Astrocyte (in vitro differentiated cells and primary cell): ENCODE data around the gene IYD. TPM values are rescaled to one million over a fixed set of nuclear protein-coding genes. Genes with fewer than 3 reads are reported as not detected.
A peak's percentile ranks its signal among the peaks of the same experiment; 100 is the strongest.

Experiments used
- DNase-seq: peaks from one replicate; pipeline ENCODE4 v3.0.0-alpha.2; 2010; ENCODE audit warnings: low read depth
- FAIRE-seq: peaks from 2 replicates; lab custom pipeline; 2011; peaks lifted over from hg19 to GRCh38; lab: Jason Lieb, UNC
- H2AFZ ChIP-seq: 2 replicates; pipeline ENCODE4 v1.6.0; 2012; ENCODE audit warnings: low read depth, low read length, inconsistent platforms
- H3K27ac ChIP-seq: 2 replicates; pipeline ENCODE4 v1.5.1; 2011; ENCODE audit warnings: low read depth, low read length, inconsistent platforms
- H3K27me3 ChIP-seq: 2 replicates; pipeline ENCODE4 v1.6.0; 2011; ENCODE audit warnings: low read length, inconsistent platforms; ENCODE audit not compliant: insufficient read depth
- H3K36me3 ChIP-seq: 2 replicates; pipeline ENCODE4 v1.5.1; 2011; ENCODE audit warnings: low read length, inconsistent platforms; ENCODE audit not compliant: insufficient read depth
- H3K4me1 ChIP-seq: 2 replicates; pipeline ENCODE4 v1.5.1; 2011; ENCODE audit warnings: low read length, inconsistent platforms; ENCODE audit not compliant: insufficient read depth
- H3K4me2 ChIP-seq: 2 replicates; pipeline ENCODE4 v1.6.0; 2012; ENCODE audit warnings: low read length, inconsistent platforms
- H3K4me3 ChIP-seq: 2 replicates; pipeline ENCODE4 v1.5.1; 2011; ENCODE audit warnings: low read depth, mild to moderate bottlenecking, low read length, inconsistent platforms; ENCODE audit not compliant: insufficient read depth
- H3K79me2 ChIP-seq: 2 replicates; pipeline ENCODE4 v1.6.0; 2012; ENCODE audit warnings: mild to moderate bottlenecking, low read length, inconsistent platforms; ENCODE audit not compliant: insufficient read depth
- H3K9ac ChIP-seq: 2 replicates; pipeline ENCODE4 v1.6.0; 2012; ENCODE audit warnings: mild to moderate bottlenecking, low read length, inconsistent platforms
- H3K9me3 ChIP-seq: 2 replicates; pipeline ENCODE4 v1.5.1; 2012; ENCODE audit warnings: low read depth, mild to moderate bottlenecking, low read length, inconsistent platforms; ENCODE audit not compliant: insufficient read depth
- H4K20me1 ChIP-seq: 2 replicates; pipeline ENCODE4 v1.6.0; 2012; ENCODE audit warnings: low read length, inconsistent platforms; ENCODE audit not compliant: insufficient read depth
- H3K27ac Mint-ChIP-seq: one replicate; pipeline ENCODE4 v1.8.0; 2021; ENCODE audit warnings: mild to moderate bottlenecking, mixed read lengths; ENCODE audit not compliant: unreplicated experiment
- H3K27me3 Mint-ChIP-seq: one replicate; pipeline ENCODE4 v1.8.0; 2021; ENCODE audit warnings: low read depth, mixed read lengths; ENCODE audit not compliant: unreplicated experiment
- H3K36me3 Mint-ChIP-seq: one replicate; pipeline ENCODE4 v1.8.0; 2021; ENCODE audit warnings: low read depth, mixed read lengths; ENCODE audit not compliant: unreplicated experiment
- H3K4me1 Mint-ChIP-seq: one replicate; pipeline ENCODE4 v1.8.0; 2021; ENCODE audit warnings: low read depth, mixed read lengths; ENCODE audit not compliant: unreplicated experiment
- H3K4me3 Mint-ChIP-seq: one replicate; pipeline ENCODE4 v1.8.0; 2021; ENCODE audit warnings: mild to moderate bottlenecking, moderate library complexity, mixed read lengths; ENCODE audit not compliant: unreplicated experiment
- H3K9me3 Mint-ChIP-seq: one replicate; pipeline ENCODE4 v1.8.0; 2021; ENCODE audit warnings: mild to moderate bottlenecking, mixed read lengths; ENCODE audit not compliant: unreplicated experiment
- CTCF ChIP-seq: IDR thresholded peaks from 2 replicates; pipeline ENCODE4 v1.5.1; 2011; ENCODE audit warnings: low read depth, mild to moderate bottlenecking, inconsistent platforms, low read length, moderate library complexity; ENCODE audit not compliant: insufficient read depth
- EZH2 ChIP-seq: IDR thresholded peaks from 2 replicates; pipeline ENCODE4 v1.6.1; 2012; ENCODE audit warnings: mild to moderate bottlenecking, low read length, inconsistent platforms; ENCODE audit not compliant: insufficient read depth
- total RNA-seq: library from RNA; stranded (reverse); gene quantifications from 2 replicates; pipeline ENCODE4 v1.2.1, GENCODE V29; 2021

Gene IYD
- total RNA-seq, 1 donor from 2014 or later = not detected

GRCh38 chr6:150403458-150404246 lies 34.8 kb downstream of the IYD start:
- no peak overlapping the region for H3K27ac Mint-ChIP-seq

GRCh38 chr6:150406948-150407347 lies 38.1 kb downstream of the IYD start:
- FAIRE-seq = no peak
- no peak overlapping the region for H3K27ac Mint-ChIP-seq
- H3K4me3 ChIP-seq = no peak overlapping the region

More at GRCh38 chr6:150403458-150404246, 34.8 kb downstream of the IYD start:
- Mint-ChIP-seq H3K27me3 (peaks cover 14% of the 10 kb centered on the region), H3K36me3 (no peaks in the 10 kb centered on the region), H3K4me1 (no peaks in the 10 kb centered on the region), H3K9me3 (peaks cover 2% of the 10 kb centered on the region), H3K4me3 (no peak overlapping the region)
- Histone ChIP-seq H3K36me3 (no peaks in the 10 kb centered on the region), H2AFZ (peak overlapping the region; percentile 62), H3K4me1 (peaks cover 12% of the 10 kb centered on the region), H3K27me3 (no peaks in the 10 kb centered on the region), H3K4me2 (peak overlapping the region; percentile 50), H3K27ac (peak overlapping the region; percentile 75), H3K79me2 (no peaks in the 10 kb centered on the region), H3K4me3 (no peak overlapping the region), H3K9ac (peak overlapping the region; percentile 28), H3K9me3 (no peaks in the 10 kb centered on the region), H4K20me1 (no peaks in the 10 kb centered on the region)
- DNase-seq (peak; percentile 97), FAIRE-seq (no peak)
- no peak for TF ChIP-seq CTCF

More at GRCh38 chr6:150406948-150407347, 38.1 kb downstream of the IYD start:
- Histone ChIP-seq H4K20me1 (no peaks in the 10 kb centered on the region), H3K4me2 (no peak overlapping the region), H3K36me3 (no peaks in the 10 kb centered on the region), H3K27ac (no peak overlapping the region), H3K79me2 (no peaks in the 10 kb centered on the region), H3K9ac (no peak overlapping the region), H3K4me1 (peaks cover 35% of the 10 kb centered on the region), H3K27me3 (no peaks in the 10 kb centered on the region), H2AFZ (no peak overlapping the region), H3K9me3 (no peaks in the 10 kb centered on the region)
- TF ChIP-seq EZH2 (no peak), CTCF (no peak)
- H3K4me1 Mint-ChIP-seq = peaks cover 23% of the 10 kb centered on the region
- peaks cover 2% of the 10 kb centered on the region for H3K9me3 Mint-ChIP-seq
- no peak overlapping the region for H3K4me3 Mint-ChIP-seq
- H3K27me3 Mint-ChIP-seq = peaks cover 11% of the 10 kb centered on the region
- H3K36me3 Mint-ChIP-seq = no peaks in the 10 kb centered on the region
- DNase-seq = no peak
